Sigmoid colon (tissue), 7 donors: ENCODE data around the gene KCNJ12. TPM values are rescaled to one million over a fixed set of nuclear protein-coding genes. Genes with fewer than 3 reads are reported as not detected.

ENCODE experiments used
- DNase-seq: peaks from one replicate; pipeline ENCODE4 v3.0.0-alpha.2; 2019
- H3K27ac ChIP-seq, 4 donors: fragments of 200-600 bp; sonication (generic); one replicate each; pipeline ENCODE4 v1.5.1; 2016 to 2019; ENCODE audit warnings: mild to moderate bottlenecking in 1 of 4
- H3K27me3 ChIP-seq, 3 donors: fragments of 200-600 bp; sonication (generic); one replicate each; pipeline ENCODE4 v1.5.1; 2019; ENCODE audit warnings: mild to moderate bottlenecking in 1 of 3
- H3K36me3 ChIP-seq, 4 donors: fragments of 200-600 bp; sonication (generic); one replicate each; pipeline ENCODE4 v1.5.1; 2016 to 2019
- H3K4me1 ChIP-seq, 4 donors: fragments of 200-600 bp; sonication (generic); one replicate each; pipeline ENCODE4 v1.5.1; 2017 to 2019
- H3K4me3 ChIP-seq, 4 donors: fragments of 200-600 bp; sonication (generic); one replicate each; pipeline ENCODE4 v1.5.1; 2017 to 2019; ENCODE audit warnings: mild to moderate bottlenecking in 2 of 4, moderate library complexity in 1 of 4
- H3K9me3 ChIP-seq, 4 donors: fragments of 200-600 bp in 3 of 4; sonication (generic) in 3 of 4; one replicate each; pipeline versions ENCODE4 v1.5.1 to v1.6.1; 2013 to 2019
- EP300 ChIP-seq, 4 donors: sonication (generic); formaldehyde crosslinking; IDR thresholded peaks; one replicate each; pipeline ENCODE4 v1.6.1; 2017; ENCODE audit warnings: antibody characterized with exemption in 4 of 4
- POLR2A ChIP-seq, 2 donors: fragments of 450-650 bp; IDR thresholded peaks; one replicate each; pipeline ENCODE4 v1.6.1; 2016; ENCODE audit warnings: antibody characterized with exemption in 2 of 2, mild to moderate bottlenecking in 2 of 2, moderate library complexity in 2 of 2
- POLR2AphosphoS5 ChIP-seq, 4 donors: sonication (generic); formaldehyde crosslinking; IDR thresholded peaks; one replicate each; pipeline ENCODE4 v1.6.1; 2017; ENCODE audit warnings: antibody characterized with exemption in 4 of 4
- WGBS, 2 donors: extraction: QIAGEN DNeasy Blood & Tissue Kit; methylation state at CpG; one replicate each; pipeline ENCODE4 v1.1.7; 2013; 5-methylcytosine and 5-hydroxymethylcytosine counted together
- intact Hi-C: fragments of 100-400 bp; cut with DNase I; formaldehyde crosslinking; loops from one replicate; pipeline ENCODE4 v1.15.1; 2023
- polyA plus RNA-seq, 3 donors: library from polyadenylated mRNA; stranded (reverse); fragments of 200-250 nt; gene quantifications; one replicate each; pipeline ENCODE4 v1.2.3, GENCODE V29; 2013
- total RNA-seq, 4 donors: library from RNA; depleted of rRNA; stranded (reverse); fragments of >200 nt; gene quantifications; one replicate each; pipeline ENCODE4 v1.1.0, GENCODE V29; 2016
- TF ChIP-seq, protein P1 (sequence below), 4 experiments: fragments of 450-650 bp in 3 of 4; fragments of 200-600 bp in 1 of 4; IDR thresholded peaks; one replicate each; pipeline ENCODE4 v1.5.1; 2016 to 2019; ENCODE audit warnings: antibody characterized with exemption in 4 of 4, mild to moderate bottlenecking in 3 of 4, moderate library complexity in 2 of 4
- donor health status: healthy with polysubstance abuse.
- donor health status: Bipolar disorder and iron deficiency.
- donor health status: healthy.

Gene KCNJ12
- total and polyA plus RNA-seq, 7 donors = 0.23 to 2.2 (median 0.60) TPM

DNA sequence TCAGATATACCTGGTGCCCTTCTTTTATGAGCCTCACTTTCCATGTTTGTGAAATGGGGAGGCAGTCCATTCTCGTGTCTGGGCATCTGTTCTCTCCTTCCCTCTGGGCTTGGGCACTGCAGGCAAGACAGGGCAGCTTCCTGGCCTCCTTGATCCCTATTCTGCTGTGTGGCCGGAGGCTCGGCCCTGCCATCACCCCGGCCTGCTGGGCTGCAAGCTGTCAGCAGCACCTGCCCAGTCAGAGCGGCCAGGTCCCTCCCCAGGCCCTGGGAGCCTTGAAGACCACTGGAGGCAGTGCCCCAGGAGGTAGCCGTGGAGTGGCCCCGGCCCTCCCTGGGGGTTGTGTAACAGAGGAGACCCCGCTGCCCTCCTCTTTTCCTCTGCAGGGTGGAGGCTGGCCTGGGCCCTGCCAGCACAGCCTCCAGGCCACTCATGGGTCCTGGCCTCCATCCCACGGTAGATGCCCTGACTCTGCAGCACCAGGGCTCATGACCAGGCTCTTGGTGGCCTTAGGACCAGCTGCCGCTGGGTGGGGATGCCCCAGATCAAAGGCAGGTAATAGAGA is 9.2 kb downstream of the KCNJ12 start:
- Histone ChIP-seq H3K27ac (no peak overlapping the region), H3K4me3 (no peak overlapping the region), H3K9me3 (no peaks in the 10 kb centered on the region), H3K27me3 (peaks cover 0 to 4% (median 0%) of the 10 kb centered on the region in 3 donors), H3K4me1 (no peaks in the 10 kb centered on the region), H3K36me3 (no peaks in the 10 kb centered on the region)
- intact Hi-C loops = no loop called here
- TF ChIP-seq EP300 (IDR thresholded peaks at IDR 0.05) (no peak), POLR2A (IDR thresholded peaks at IDR 0.05) (no peak), POLR2AphosphoS5 (IDR thresholded peaks at IDR 0.05) (no peak)
- TF ChIP-seq, protein P1, sequence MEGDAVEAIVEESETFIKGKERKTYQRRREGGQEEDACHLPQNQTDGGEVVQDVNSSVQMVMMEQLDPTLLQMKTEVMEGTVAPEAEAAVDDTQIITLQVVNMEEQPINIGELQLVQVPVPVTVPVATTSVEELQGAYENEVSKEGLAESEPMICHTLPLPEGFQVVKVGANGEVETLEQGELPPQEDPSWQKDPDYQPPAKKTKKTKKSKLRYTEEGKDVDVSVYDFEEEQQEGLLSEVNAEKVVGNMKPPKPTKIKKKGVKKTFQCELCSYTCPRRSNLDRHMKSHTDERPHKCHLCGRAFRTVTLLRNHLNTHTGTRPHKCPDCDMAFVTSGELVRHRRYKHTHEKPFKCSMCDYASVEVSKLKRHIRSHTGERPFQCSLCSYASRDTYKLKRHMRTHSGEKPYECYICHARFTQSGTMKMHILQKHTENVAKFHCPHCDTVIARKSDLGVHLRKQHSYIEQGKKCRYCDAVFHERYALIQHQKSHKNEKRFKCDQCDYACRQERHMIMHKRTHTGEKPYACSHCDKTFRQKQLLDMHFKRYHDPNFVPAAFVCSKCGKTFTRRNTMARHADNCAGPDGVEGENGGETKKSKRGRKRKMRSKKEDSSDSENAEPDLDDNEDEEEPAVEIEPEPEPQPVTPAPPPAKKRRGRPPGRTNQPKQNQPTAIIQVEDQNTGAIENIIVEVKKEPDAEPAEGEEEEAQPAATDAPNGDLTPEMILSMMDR (IDR thresholded peaks at IDR 0.05) = no peak
- DNase-seq = no peak
- WGBS, 2 donors = 70 to 81% methylated on average over 10 of the region's 10 CpGs

DNA sequence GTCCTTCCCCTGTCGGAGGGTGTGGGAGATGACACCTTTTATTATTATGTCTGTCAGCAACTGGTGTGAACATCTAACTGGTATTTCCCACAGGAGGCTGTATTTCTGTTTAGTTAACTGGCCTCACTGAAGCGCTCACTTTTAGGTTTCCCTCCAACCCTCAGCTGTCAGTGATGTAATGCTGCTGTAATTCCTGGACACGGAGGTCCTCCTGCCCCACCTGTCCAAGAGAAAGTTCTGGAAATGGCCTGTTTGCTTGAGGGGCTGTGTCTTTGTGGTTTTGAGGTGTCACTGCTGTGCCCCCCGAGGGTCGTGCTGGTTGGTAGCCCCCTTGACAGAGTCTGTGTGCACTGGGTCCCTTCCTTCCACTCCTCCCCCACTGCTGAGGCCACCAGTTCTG is 11.5 kb downstream of the KCNJ12 start:
- Histone ChIP-seq H3K9me3 (no peaks in the 10 kb centered on the region), H3K4me3 (no peak overlapping the region), H3K27me3 (peaks cover 0 to 2% (median 0%) of the 10 kb centered on the region in 3 donors), H3K27ac (no peak overlapping the region), H3K36me3 (no peaks in the 10 kb centered on the region), H3K4me1 (no peaks in the 10 kb centered on the region)
- 81 to 83% methylated on average over 5 of the region's 5 CpGs for WGBS, 2 donors
- no peak for TF ChIP-seq POLR2AphosphoS5 (IDR thresholded peaks at IDR 0.05)
- no peak for TF ChIP-seq POLR2A (IDR thresholded peaks at IDR 0.05)
- TF ChIP-seq EP300 (IDR thresholded peaks at IDR 0.05) = no peak
- TF ChIP-seq, protein P1 (IDR thresholded peaks at IDR 0.05) = no peak
- DNase-seq = no peak
- intact Hi-C loops = no loop called here

DNA sequence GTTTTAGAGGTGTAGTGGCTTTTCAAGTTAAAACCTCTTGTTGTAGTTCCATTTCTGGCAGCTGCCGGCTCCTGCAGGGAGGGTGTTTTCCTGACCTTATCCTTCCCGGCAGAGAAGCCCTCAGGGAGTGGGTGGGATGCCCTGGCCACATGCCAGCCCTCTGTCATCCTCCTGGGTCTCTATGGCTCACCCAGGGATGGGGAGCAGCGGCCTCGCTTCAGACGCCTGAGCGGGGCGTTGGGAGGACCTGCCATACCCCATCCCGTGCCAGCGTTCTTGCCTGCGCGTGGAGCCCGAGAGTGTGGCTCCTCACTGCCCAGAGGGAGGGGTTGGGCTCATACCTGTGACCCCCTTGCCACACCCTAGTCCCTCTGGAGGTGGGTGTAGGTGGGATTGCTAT is 11.9 kb downstream of the KCNJ12 start:
- H3K9me3 ChIP-seq = no peaks in the 10 kb centered on the region
- intact Hi-C loops = no loop called here
- 87 to 90% methylated on average over 12 of the region's 12 CpGs for WGBS, 2 donors
- TF ChIP-seq, protein P1 (IDR thresholded peaks at IDR 0.05) = no peak
- TF ChIP-seq POLR2A (IDR thresholded peaks at IDR 0.05) = no peak
- no peak for TF ChIP-seq POLR2AphosphoS5 (IDR thresholded peaks at IDR 0.05)
- no peak for TF ChIP-seq EP300 (IDR thresholded peaks at IDR 0.05)
- no peaks in the 10 kb centered on the region for H3K4me1 ChIP-seq
- H3K27me3 ChIP-seq = no peaks in the 10 kb centered on the region
- no peaks in the 10 kb centered on the region for H3K36me3 ChIP-seq
- DNase-seq = no peak
- no peak overlapping the region for H3K27ac ChIP-seq
- no peak overlapping the region for H3K4me3 ChIP-seq

DNA sequence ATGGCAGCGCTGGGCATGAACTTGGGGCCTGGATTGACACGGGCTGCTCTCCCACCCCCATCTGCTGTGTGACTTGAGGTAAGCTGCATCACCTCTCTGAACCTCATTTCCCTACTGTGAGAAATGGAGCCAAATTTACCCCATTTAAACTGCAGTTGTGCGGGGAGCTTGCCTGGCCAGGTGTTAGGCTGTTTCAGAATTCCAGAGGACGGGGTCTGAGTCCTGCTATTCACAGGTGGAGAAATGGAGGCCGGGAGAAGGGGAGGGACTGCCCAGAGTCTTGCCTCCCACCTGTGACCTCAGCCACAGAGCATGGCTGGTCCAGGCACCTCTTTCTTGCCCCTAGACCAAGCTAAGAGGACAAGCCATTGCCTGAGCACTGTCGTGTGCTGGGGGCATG is 12.8 kb downstream of the KCNJ12 start:
- H3K4me3 ChIP-seq = no peak overlapping the region
- TF ChIP-seq EP300 (IDR thresholded peaks at IDR 0.05) = no peak
- TF ChIP-seq POLR2AphosphoS5 (IDR thresholded peaks at IDR 0.05) = no peak
- TF ChIP-seq POLR2A (IDR thresholded peaks at IDR 0.05) = no peak
- TF ChIP-seq, protein P1 (IDR thresholded peaks at IDR 0.05) = no peak
- no peak overlapping the region for H3K27ac ChIP-seq
- no peak for DNase-seq
- H3K4me1 ChIP-seq = no peaks in the 10 kb centered on the region
- H3K36me3 ChIP-seq = no peaks in the 10 kb centered on the region
- no peaks in the 10 kb centered on the region for H3K27me3 ChIP-seq
- WGBS, 2 donors = 88 to 89% methylated on average over 6 of the region's 6 CpGs
- H3K9me3 ChIP-seq = no peaks in the 10 kb centered on the region
- intact Hi-C loops = no loop called here

DNA sequence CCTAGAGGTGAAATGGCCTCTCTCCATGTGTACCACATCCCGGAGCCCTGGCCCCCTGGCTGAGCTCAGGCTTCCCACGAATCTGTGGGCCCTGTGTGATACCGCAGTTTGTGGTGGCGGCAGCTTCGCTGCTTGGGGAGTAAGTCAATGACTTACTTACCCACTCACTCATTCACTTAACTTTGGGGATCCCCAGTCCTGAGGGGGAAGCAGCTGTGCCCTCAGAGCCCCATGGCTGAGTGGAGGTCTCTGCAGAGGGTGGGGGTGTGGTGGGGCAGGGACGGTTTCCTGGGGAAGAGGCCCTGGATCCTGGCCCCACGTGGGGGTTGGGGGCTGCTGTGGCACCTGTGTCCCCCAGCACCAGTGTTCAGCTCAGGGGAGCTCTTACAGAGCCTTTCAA is 13.2 kb downstream of the KCNJ12 start:
- Histone ChIP-seq H3K27me3 (no peaks in the 10 kb centered on the region), H3K4me1 (no peaks in the 10 kb centered on the region), H3K36me3 (no peaks in the 10 kb centered on the region), H3K9me3 (no peaks in the 10 kb centered on the region), H3K4me3 (no peak overlapping the region), H3K27ac (no peak overlapping the region)
- no peak for DNase-seq
- intact Hi-C loops = no loop called here
- TF ChIP-seq POLR2A (IDR thresholded peaks at IDR 0.05) = no peak
- TF ChIP-seq, protein P1 (IDR thresholded peaks at IDR 0.05) = no peak
- WGBS, 2 donors = 47 to 81% methylated on average over 7 of the region's 7 CpGs
